Coronary artery (tissue), 2 donors: ENCODE measurements around the gene PPT1.

Experiments
- DNase-seq: peaks from one replicate; pipeline ENCODE4 v3.0.0-alpha.2; 2017; ENCODE audit warnings: low spot score
- H3K27ac ChIP-seq, 2 donors: fragments of 200-600 bp; sonication (generic); one replicate each; pipeline ENCODE4 v1.5.1; 2016 to 2019
- H3K4me3 ChIP-seq: fragments of 200-600 bp; sonication (generic); 2 replicates; pipeline ENCODE4 v1.5.1; 2016; ENCODE audit warnings: mild to moderate bottlenecking, moderate library complexity
- TF ChIP-seq, protein P1 (sequence below): fragments of 200-600 bp; sonication (generic); IDR thresholded peaks from one replicate; pipeline ENCODE4 v1.5.1; 2019; ENCODE audit warnings: antibody characterized with exemption

Gene PPT1

GRCh38 chr1:40056519-40057309, 40.3 kb downstream of the PPT1 start:
- TF ChIP-seq, protein P1, sequence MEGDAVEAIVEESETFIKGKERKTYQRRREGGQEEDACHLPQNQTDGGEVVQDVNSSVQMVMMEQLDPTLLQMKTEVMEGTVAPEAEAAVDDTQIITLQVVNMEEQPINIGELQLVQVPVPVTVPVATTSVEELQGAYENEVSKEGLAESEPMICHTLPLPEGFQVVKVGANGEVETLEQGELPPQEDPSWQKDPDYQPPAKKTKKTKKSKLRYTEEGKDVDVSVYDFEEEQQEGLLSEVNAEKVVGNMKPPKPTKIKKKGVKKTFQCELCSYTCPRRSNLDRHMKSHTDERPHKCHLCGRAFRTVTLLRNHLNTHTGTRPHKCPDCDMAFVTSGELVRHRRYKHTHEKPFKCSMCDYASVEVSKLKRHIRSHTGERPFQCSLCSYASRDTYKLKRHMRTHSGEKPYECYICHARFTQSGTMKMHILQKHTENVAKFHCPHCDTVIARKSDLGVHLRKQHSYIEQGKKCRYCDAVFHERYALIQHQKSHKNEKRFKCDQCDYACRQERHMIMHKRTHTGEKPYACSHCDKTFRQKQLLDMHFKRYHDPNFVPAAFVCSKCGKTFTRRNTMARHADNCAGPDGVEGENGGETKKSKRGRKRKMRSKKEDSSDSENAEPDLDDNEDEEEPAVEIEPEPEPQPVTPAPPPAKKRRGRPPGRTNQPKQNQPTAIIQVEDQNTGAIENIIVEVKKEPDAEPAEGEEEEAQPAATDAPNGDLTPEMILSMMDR = no peak
- Histone ChIP-seq H3K4me3 (no peak overlapping the region), H3K27ac (peak overlapping the region in 1 of 2 donors; percentile 10)
- DNase-seq = no peak

DNA sequence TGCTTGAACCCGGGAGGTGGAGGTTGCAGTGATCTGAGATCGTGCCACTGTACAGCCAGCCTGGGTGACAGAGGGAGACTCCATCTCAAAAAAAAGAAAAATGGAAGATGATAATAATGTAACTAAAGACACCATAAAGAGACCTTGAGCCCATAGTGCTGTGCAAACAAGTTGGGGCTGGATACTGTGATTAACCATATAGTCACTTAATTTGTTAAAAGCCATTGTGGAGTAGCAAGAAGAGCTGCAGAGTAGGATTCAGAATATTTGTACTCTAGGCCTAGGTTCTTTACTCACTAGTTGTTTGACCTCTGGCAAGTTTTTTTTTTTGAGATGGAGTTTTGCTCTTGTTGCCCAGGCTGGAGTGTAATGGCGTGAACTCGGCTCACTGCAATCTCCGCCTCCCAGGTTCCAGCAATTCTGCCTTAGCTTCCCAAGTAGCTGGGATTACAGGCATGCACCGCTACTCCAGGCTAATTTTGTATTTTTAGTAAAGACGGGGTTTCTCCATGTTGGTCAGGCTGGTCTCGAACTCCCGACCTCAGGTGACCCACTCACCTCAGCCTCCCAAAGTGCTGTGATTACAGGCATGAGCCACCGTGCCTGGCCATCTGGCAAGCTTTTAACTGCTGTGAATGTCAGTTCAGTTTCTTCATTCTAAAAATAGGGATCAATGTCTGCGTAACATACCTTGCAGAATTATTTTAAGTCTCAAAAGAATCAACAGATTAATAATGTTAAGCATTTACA, 43.7 kb downstream of the PPT1 start:
- no peak overlapping the region for H3K27ac ChIP-seq

GRCh38 chr1:40050863-40051262, 46.2 kb downstream of the PPT1 start:
- Histone ChIP-seq H3K27ac (peak overlapping the region in 1 of 2 donors; percentile 13), H3K4me3 (no peak overlapping the region)
- TF ChIP-seq, protein P1 = no peak
- no peak for DNase-seq

More for the DNA sequence above, 43.7 kb downstream of the PPT1 start:
- TF ChIP-seq, protein P1 = no peak
- no peak overlapping the region for H3K4me3 ChIP-seq
- DNase-seq = no peak

GRCh38 chr1:40049725-40050124, 47.3 kb downstream of the PPT1 start:
- TF ChIP-seq, protein P1 = no peak
- peak overlapping the region; percentile 47 to 69 for H3K27ac ChIP-seq
- no peak for DNase-seq

GRCh38 chr1:40047769-40048168, 49.3 kb downstream of the PPT1 start:
- no peak for DNase-seq
- H3K27ac ChIP-seq = peak overlapping the region; percentile 45 to 50
- TF ChIP-seq, protein P1 = no peak
- H3K4me3 ChIP-seq = no peak overlapping the region

More at GRCh38 chr1:40049725-40050124, 47.3 kb downstream of the PPT1 start:
- H3K4me3 ChIP-seq = no peak overlapping the region

DNA sequence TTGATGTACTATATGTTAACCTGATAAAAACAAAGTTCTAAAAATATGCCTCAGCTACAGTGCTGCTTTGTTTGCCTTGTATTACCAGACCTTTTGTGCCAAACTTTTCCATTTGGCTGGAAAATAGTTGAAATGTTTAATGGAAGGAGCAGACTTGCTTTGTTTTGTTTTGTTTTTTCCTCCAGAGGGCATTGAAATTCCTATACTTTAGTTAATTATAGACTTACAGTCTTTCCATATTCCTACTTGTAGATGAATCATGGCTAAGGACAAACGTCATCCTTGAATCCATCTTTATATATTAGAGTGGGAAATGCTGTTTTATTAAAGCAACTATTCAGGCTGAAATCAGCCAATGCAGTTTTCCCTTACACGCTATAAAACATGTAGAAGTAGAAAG, 49.8 kb downstream of the PPT1 start:
- TF ChIP-seq, protein P1 = no peak
- H3K4me3 ChIP-seq = peak overlapping the region; percentile 3
- DNase-seq = no peak
- peak overlapping the region; percentile 45 to 50 for H3K27ac ChIP-seq
